ENCODE results near the gene DNAH3. TPM values are rescaled to one million over a fixed set of nuclear protein-coding genes. Genes with fewer than 3 reads are reported as not detected.
"Not testable (repeated sequence)": the region's sequence is repeated elsewhere in the genome, so short reads cannot be mapped to it uniquely, and the experiment has no call there.

Gene DNAH3
- polyA plus RNA-seq, 3 donors: 0.36 to 0.61 (median 0.38) TPM

GRCh38 chr16:21170116-21170515, 19.5 kb upstream of the DNAH3 start:
- not testable (repeated sequence) for DNase-seq

- no peak for DNase-seq
Measured at GRCh38 chr16:21169249-21169981, 18.8 kb upstream of the DNAH3 start.

GRCh38 chr16:21167929-21168602, 17.4 kb upstream of the DNAH3 start:
- DNase-seq: no peak

GRCh38 chr16:21167360-21167759, 16.7 kb upstream of the DNAH3 start:
- DNase-seq: no peak

- DNase-seq: peak; percentile 54
Measured at GRCh38 chr16:21166561-21166961, 15.9 kb upstream of the DNAH3 start.

- DNase-seq: no peak
Measured at GRCh38 chr16:21164521-21165168, 14.0 kb upstream of the DNAH3 start.

GRCh38 chr16:21163576-21163975, 12.9 kb upstream of the DNAH3 start:
- no peak for DNase-seq

- no peak for DNase-seq
Measured at GRCh38 chr16:21162661-21163151, 12.1 kb upstream of the DNAH3 start.

- DNase-seq: no peak
Measured at GRCh38 chr16:21161211-21161610, 10.6 kb upstream of the DNAH3 start.

GRCh38 chr16:21160276-21160675, 9.6 kb upstream of the DNAH3 start:
- DNase-seq: no peak

- no peak for DNase-seq
Measured at GRCh38 chr16:21159281-21159951, 8.8 kb upstream of the DNAH3 start.

- peak; percentile 67 for DNase-seq
Measured at GRCh38 chr16:21158208-21159110, 7.8 kb upstream of the DNAH3 start, which contains the start of gene LDAF1. Gene LDAF1, plus strand, starts transcription at chr16:21158674. Its CDS starts 2,509 bp downstream, at chr16:21161183.

- no peak for DNase-seq
Measured at GRCh38 chr16:21157632-21158031, 7.0 kb upstream of the DNAH3 start.

GRCh38 chr16:21156767-21157467, 6.3 kb upstream of the DNAH3 start:
- peak; percentile 64 for DNase-seq

- not testable (repeated sequence) for DNase-seq
Measured at GRCh38 chr16:21156011-21156410, 5.4 kb upstream of the DNAH3 start.

GRCh38 chr16:21153124-21153729, 2.6 kb upstream of the DNAH3 start:
- not testable (repeated sequence) for DNase-seq

- DNase-seq: not testable (repeated sequence)
Measured at GRCh38 chr16:21152160-21153030, 1.7 kb upstream of the DNAH3 start.

GRCh38 chr16:21145738-21146137, 4.9 kb downstream of the DNAH3 start:
- no peak for DNase-seq

GRCh38 chr16:21134053-21134452, 16.6 kb downstream of the DNAH3 start:
- DNase-seq: no peak

All from renal pelvis (tissue), 4 donors.